GM19372 (cell line): Measurements from ENCODE around the gene THSD4.
"Not testable (repeated sequence)": the region's sequence is repeated elsewhere in the genome, so short reads cannot be mapped to it uniquely, and the experiment has no call there.

ENCODE experiments used
- ATAC-seq: cut with Tn5 transposase; IDR thresholded peaks from one replicate; pipeline ENCODE4 v1.9.1; 2021; ENCODE audit warnings: mild to moderate bottlenecking, low read depth, moderate library complexity; ENCODE audit not compliant: unreplicated experiment

Gene THSD4

DNA sequence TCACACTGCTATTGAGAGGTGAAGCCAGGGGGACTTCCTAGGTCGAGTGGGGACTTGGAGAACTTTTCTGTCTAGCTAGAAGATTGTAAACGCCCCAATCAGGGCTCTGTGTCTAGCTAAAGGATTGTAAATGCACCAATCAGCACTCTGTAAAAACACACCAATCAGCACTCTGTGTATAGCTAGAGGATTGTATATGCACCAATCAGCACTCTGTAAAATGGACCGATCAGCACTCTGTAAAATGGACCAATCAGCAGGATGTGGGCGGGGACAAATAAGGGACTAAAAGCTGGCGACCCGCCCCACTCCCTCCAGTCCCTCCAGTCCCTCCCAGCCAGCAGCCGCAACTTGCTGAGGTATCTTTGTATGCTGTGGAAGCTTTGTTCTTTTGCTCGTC, 98.7 kb downstream of the THSD4 start:
- ATAC-seq, result not testable (repeated sequence)

DNA sequence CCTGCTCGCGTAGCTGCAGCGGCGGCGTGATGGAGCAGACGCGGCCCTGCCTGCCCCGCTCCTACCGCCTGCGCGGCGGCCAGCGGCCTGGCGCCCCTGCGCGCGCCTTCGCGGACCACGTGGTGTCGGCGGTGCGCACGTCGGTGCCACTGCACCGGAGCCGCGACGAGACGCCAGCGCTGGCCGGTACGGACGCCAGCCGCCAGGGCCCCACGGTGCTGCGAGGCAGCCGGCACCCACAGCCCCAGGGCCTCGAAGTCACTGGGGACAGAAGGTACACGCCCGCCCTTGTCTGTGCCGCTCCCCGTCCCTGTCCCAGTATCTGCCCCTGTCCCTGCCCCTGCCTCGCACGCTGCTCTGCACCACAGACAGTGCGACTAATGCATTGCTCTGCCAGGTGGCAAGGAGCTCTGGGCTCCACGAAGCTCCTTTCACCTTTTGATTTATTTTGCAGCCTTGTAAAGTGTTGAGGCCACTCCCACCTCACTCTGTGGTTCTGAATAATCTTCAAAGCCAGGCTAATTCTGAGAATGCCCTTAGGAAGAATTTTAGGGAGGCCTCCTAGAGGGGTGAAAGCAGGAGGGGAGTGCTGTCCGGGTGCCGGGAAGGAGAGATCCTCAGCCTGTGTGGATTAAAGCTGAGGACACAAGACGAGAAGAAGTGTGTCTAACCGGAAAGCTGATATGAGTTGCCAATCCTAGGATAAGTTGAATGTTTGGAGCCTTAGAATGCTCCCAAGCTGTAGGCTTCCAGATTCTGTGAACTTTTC, 100.0 kb downstream of the THSD4 start:
- no peak for ATAC-seq

- no peak for ATAC-seq
Observed at GRCh38 chr15:71218272-71218805, 103.1 kb downstream of the THSD4 start.

GRCh38 chr15:71219101-71219500, 103.8 kb downstream of the THSD4 start:
- no peak for ATAC-seq

- ATAC-seq, result no peak
Observed at GRCh38 chr15:71219645-71220044, 104.4 kb downstream of the THSD4 start.

DNA sequence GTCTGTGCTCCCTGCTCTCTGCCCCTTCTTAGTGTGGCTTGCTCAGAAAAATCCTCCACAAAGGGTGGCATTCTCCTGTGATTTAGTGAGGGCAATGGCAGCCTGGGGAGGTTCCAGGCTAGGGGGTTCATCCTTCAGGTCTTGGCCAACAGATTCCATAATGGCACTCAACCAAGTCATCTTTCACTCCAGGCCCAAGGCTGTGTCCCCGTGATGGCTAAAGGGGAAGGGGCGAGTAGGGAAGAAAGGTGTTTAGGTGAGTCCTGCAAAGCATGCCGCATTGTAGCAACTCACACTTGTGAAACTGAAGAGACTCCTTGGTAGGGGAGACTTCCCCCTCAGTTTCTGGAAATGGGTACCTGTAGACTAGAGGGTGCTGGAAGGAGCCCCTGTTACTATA, 105.6 kb downstream of the THSD4 start:
- ATAC-seq, result no peak

GRCh38 chr15:71221417-71221816, 106.1 kb downstream of the THSD4 start:
- ATAC-seq, result no peak

DNA sequence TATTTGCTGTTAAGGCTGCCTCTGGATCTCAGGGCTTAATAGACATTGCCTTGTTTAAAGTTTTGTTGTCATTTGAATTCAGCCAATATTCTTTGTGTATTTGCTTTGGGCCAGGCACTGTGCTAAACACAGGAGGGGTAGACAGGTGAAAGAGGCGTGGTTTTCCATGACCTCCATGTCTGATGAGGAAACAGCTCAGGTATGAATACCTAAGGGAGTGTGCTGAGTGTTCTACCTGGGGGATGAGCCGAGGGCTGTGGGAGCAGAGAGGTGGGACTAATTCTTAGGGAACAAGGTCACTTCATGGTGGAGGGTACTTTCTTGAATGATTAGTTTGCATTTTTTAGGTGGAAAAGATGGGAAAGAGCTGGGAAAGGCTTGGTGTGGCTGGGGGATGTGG, 108.2 kb downstream of the THSD4 start:
- no peak for ATAC-seq

DNA sequence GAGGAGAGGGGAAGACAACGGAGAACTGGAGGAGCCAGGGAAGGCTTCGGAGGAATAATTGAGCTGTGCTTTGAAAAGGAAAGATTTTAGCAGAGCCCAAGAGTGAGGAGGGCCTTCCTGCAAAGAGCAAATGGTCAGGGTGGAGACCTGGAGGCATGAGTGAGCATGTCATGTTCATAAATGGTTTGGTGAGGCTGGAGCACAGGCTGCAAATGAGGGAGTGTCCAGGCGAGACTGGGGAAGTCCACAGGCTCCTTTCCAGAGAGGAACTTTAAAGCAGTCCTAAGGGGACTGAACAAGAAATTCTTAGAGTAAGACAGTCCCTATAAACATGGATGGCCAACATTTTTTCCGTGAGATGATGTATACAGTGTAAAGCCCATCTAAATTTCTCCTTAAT, 108.8 kb downstream of the THSD4 start:
- no peak for ATAC-seq

- no peak for ATAC-seq
Observed at GRCh38 chr15:71225851-71226250, 110.6 kb downstream of the THSD4 start.

- ATAC-seq, result no peak
Observed at GRCh38 chr15:71226536-71227455, 111.5 kb downstream of the THSD4 start.

DNA sequence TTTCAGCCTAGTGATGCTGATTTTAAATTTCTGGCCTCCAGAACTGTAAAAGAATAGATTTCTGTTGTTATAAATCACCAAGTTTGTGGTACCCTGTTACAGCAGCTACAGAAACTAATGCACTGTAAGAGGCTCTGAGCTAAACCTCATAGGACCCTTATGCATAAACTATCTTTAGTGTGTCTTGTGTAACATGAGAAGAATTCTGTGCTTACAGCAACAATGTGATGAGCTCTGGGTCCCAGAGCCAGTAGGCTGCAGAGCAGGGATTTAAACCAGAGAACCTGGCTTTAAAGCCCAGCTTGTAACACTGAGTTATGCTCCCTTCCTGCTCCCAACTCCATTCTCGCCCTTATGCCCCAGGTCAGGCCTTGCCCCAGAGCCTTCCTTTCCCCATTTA, 113.1 kb downstream of the THSD4 start:
- no peak for ATAC-seq

DNA sequence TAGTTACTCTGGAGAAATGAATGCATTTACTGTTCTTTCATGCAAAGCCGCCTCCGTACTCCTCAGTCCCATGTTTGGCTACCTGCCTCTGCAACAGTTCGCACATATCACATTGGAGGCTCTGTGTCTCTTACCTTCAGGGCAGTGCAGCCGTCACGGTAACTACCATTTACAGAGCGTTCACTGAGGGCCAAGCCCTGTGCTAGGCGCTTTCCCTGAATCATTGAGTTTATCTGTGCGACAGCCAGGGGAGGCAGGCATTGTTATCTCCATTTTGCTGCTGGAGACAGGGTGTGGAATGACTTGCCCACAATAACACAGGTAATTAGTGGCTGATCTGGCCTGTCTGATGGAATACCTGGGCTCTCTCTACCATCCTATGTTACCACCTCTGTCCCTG, 115.0 kb downstream of the THSD4 start:
- ATAC-seq, result no peak

DNA sequence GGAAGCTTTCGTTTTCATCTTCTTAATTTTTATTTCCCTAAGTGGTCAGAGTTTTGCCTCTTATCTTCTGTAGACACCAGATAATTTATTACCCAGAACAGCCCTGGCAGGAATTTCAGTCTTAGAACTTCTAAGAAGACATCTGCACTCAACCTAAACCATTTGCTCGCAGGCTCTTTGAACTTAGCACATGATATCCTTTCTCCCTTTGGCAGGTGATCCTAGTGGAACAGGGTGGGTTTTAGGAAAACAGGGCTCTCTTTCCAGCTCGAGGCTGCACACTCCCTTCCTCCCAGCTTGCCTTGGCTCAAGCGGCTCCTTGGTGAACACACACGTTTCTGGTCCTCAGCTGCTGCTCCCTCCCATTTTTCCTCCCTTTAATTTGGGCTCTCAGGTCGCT, 116.5 kb downstream of the THSD4 start:
- ATAC-seq, result no peak

- ATAC-seq, result no peak
Observed at GRCh38 chr15:71232411-71232810, 117.1 kb downstream of the THSD4 start.

GRCh38 chr15:71237456-71238188, 122.4 kb downstream of the THSD4 start:
- no peak for ATAC-seq

DNA sequence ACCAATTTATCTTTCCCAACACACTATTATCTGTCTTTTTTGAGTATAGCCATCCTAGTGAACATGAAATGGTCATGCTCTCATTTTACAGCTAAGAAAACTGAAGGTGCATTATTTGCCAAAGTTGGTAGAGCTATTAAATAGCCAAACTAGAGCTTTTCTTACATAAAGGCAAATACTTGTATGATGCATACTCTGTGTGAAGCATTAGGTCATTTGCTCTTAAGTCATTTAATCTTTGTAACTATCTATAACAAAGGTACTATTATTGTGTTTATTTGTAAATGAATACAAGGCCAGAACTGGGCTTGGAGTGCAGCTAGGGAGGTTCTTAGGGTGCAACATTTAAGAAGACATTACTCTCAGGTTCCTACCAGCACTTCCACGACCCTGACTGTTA, 123.7 kb downstream of the THSD4 start:
- no peak for ATAC-seq

DNA sequence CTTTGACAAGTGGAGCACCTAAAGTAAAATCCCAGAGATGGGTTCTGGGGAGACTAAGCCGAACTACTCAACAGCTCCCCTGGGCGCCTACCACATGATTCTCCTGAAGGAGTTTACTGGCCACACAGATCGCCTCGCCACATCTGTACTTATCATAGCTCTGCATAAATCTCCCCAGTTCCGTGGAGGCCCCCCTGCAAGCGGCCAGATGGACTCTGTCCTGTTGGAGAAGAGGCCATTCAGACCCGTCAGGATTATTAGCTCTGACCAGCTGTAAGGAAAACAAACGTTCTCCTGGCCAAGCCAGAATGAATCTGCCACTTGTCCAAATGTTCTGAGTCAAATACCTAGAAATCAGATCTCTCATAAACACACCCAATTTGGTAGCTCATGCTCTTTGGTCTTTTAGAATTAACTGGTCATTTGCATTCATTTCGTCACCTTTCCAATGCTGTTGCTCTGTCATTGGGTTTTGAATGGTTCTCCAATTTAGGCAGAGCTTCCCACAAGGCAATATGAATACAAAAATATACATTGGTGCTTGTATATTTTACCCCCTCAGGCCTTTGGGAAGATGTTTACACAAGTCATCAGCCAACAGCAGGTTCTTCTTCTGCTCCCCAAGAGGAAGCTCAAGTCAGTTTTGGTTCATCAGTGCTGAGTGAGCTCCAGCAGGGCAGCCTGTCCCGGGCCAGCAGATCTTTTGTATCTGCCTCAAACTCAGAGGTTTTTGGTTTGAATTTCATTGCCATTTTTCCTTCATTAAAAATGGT, 124.5 kb downstream of the THSD4 start:
- ATAC-seq, result no peak

DNA sequence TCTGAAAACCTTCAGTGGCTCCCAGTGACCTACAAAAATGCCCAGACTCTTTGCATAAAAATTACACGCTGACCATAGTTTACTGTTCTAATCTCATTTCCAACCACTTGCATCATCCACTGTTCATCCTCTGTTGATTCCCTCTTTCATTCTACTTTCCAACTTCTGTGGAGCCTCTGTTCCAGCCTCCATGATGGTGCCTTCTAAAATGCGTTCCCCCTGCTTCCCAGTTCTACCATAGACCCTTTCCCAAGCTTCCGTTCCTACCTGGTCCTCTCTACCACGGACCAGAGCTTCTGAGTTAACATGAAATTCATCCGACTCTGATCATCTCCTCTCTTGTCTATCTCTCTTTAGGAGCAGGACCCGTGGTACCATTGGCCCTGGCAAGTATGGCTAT, 127.0 kb downstream of the THSD4 start:
- no peak for ATAC-seq

GRCh38 chr15:71244250-71244649, 129.0 kb downstream of the THSD4 start:
- ATAC-seq, result no peak
